B cell (primary cell): ENCODE data around the gene HDDC3. TPM values are rescaled to one million over a fixed set of nuclear protein-coding genes. Genes with fewer than 3 reads are reported as not detected.

ENCODE experiments used
- ATAC-seq: fragments of 200-7000 bp; cut with Tn5 transposase; one replicate; pipeline ENCODE4 v1.10.0; 2021; ENCODE audit warnings: low read depth, mild to moderate bottlenecking, moderate number of reproducible peaks, moderate library complexity
- CTCF ChIA-PET: fragments of 350-600 bp; sonication (Branson Sonifier 250); formaldehyde crosslinking; loops from one replicate; lab custom pipeline; 2021; ENCODE audit warnings: antibody characterized with exemption, inconsistent platforms; lab: Charles Lee
- POLR2A ChIA-PET: fragments of 350-600 bp; sonication (Branson Sonifier 250); formaldehyde crosslinking; loops from one replicate; lab custom pipeline; 2021; ENCODE audit warnings: antibody characterized with exemption; lab: Charles Lee
- DNase-seq: peaks from one replicate; pipeline ENCODE4 v3.0.0; 2013
- H2AFZ ChIP-seq: 2 replicates; pipeline ENCODE4 v1.6.1; 2012; ENCODE audit warnings: mild to moderate bottlenecking, low read depth, low read length; ENCODE audit not compliant: insufficient read depth, poor library complexity, severe bottlenecking
- H3K27ac ChIP-seq, 2 donors: 1 replicate in 1 of 2; 2 replicates in 1 of 2; pipeline ENCODE4 v1.5.1; 2012 to 2013; ENCODE audit warnings: low read length in 2 of 2, mild to moderate bottlenecking in 2 of 2, moderate library complexity in 1 of 2
- H3K27me3 ChIP-seq, 4 experiments: fragments of 200-600 bp in 1 of 4; sonication (generic) in 1 of 4; replicated peaks in 1 of 4; 1 replicate in 2 of 4; 2 replicates in 2 of 4; pipeline versions ENCODE4 v1.6.1 to v1.7.0; 2013 to 2016; ENCODE audit warnings: low read length in 3 of 4, mild to moderate bottlenecking in 2 of 4, mixed read lengths in 1 of 4, moderate library complexity in 1 of 4; ENCODE audit not compliant: insufficient read depth in 4 of 4, control insufficient read depth in 3 of 4; ENCODE audit errors: control extremely low read depth in 1 of 4
- H3K36me3 ChIP-seq, 2 experiments: replicated peaks in 1 of 2; 1 replicate in 1 of 2; 2 replicates in 1 of 2; pipeline versions ENCODE4 v1.6.1 to v1.7.1; 2013; ENCODE audit warnings: low read length in 1 of 2; ENCODE audit not compliant: insufficient read depth in 2 of 2, control insufficient read depth in 1 of 2; ENCODE audit errors: control extremely low read depth in 1 of 2, extremely low read depth in 1 of 2
- H3K4me1 ChIP-seq, 2 donors: fragments of 200-600 bp in 1 of 2; sonication (generic) in 1 of 2; 1 replicate in 1 of 2; 2 replicates in 1 of 2; pipeline versions ENCODE4 v1.5.1 to v1.6.1; 2013 to 2017; ENCODE audit warnings: low read length in 2 of 2; ENCODE audit not compliant: control insufficient read depth in 2 of 2, insufficient read depth in 2 of 2
- H3K4me2 ChIP-seq: replicated peaks from 2 replicates; pipeline ENCODE3; 2012; ENCODE audit warnings: mild to moderate bottlenecking, low read depth, low read length; ENCODE audit not compliant: poor library complexity, severe bottlenecking
- H3K4me3 ChIP-seq, 5 experiments: fragments of 200-600 bp in 1 of 5; sonication (generic) in 1 of 5; 1 replicate in 3 of 5; 2 replicates in 2 of 5; pipeline versions ENCODE4 v1.5.1 to v1.7.0; 2011 to 2016; ENCODE audit warnings: low read length in 4 of 5, mild to moderate bottlenecking in 4 of 5, low read depth in 2 of 5, control low read depth in 1 of 5, moderate library complexity in 1 of 5; ENCODE audit not compliant: insufficient read depth in 1 of 5; ENCODE audit errors: control extremely low read depth in 1 of 5, extremely low read depth in 1 of 5
- H3K79me2 ChIP-seq: fragments of 200-600 bp; sonication (generic); one replicate; pipeline ENCODE4 v1.6.0; 2016; ENCODE audit warnings: low read length; ENCODE audit not compliant: control insufficient read depth, insufficient read depth
- H3K9ac ChIP-seq: fragments of 200-600 bp; sonication (generic); 2 replicates; pipeline ENCODE4 v1.6.1; 2017; ENCODE audit warnings: mild to moderate bottlenecking, low read length, moderate library complexity
- H3K9me3 ChIP-seq, 3 donors: one replicate each; pipeline versions ENCODE4 v1.6.1 to v1.7.1; 2013; ENCODE audit warnings: low read length in 2 of 3; ENCODE audit not compliant: control insufficient read depth in 2 of 3, insufficient read depth in 1 of 3; ENCODE audit errors: control extremely low read depth in 1 of 3
- H4K20me1 ChIP-seq: 2 replicates; pipeline ENCODE4 v1.6.0; 2012; ENCODE audit warnings: mild to moderate bottlenecking, low read length; ENCODE audit not compliant: insufficient read depth, control insufficient read depth, poor library complexity, severe bottlenecking
- H3K27ac Mint-ChIP-seq: one replicate; pipeline ENCODE4 v1.8.0; 2021; ENCODE audit warnings: mixed read lengths
- H3K27me3 Mint-ChIP-seq: one replicate; pipeline ENCODE4 v1.8.0; 2021; ENCODE audit warnings: mixed read lengths
- H3K4me1 Mint-ChIP-seq: one replicate; pipeline ENCODE4 v1.8.0; 2021; ENCODE audit warnings: mixed read lengths
- H3K4me3 Mint-ChIP-seq: one replicate; pipeline ENCODE4 v1.8.0; 2021; ENCODE audit warnings: mixed read lengths
- H3K9me3 Mint-ChIP-seq: one replicate; pipeline ENCODE4 v1.8.0; 2022; ENCODE audit warnings: mixed read lengths; ENCODE audit not compliant: insufficient read depth
- WGBS: methylation state at CpG from one replicate; pipeline ENCODE4 v1.1.5; 2013; ENCODE audit warnings: missing lambda C conversion rate; ENCODE audit not compliant: insufficient coverage; 5-methylcytosine and 5-hydroxymethylcytosine counted together
- intact Hi-C: fragments of 100-400 bp; cut with micrococcal nuclease; formaldehyde crosslinking; loops from one replicate; pipeline ENCODE4 v1.10.0; 2022
- polyA plus RNA-seq: library from polyadenylated mRNA; depleted of rRNA; stranded (reverse); fragments of >200 nt; gene quantifications from 2 replicates; pipeline ENCODE4 v1.2.3, GENCODE V29; 2012
- total RNA-seq, 2 donors: library from RNA; stranded (reverse); fragments of 120-200 nt in 1 of 2; gene quantifications; 1 replicate in 1 of 2; 2 replicates in 1 of 2; pipeline versions ENCODE4 v1.2.3 to v1.2.4, GENCODE V29; 2013 to 2022
- TF ChIP-seq, protein P1 (sequence below): fragments of 200-600 bp; IDR thresholded peaks from one replicate; pipeline ENCODE4 v1.8.0; 2022; ENCODE audit warnings: antibody characterized with exemption, mild to moderate bottlenecking

HDDC3 gene
- total and polyA plus RNA-seq, 2 donors (not counting 1 experiment from before 2014, with no cell fraction given), result 23.9 to 26.8 TPM

DNA sequence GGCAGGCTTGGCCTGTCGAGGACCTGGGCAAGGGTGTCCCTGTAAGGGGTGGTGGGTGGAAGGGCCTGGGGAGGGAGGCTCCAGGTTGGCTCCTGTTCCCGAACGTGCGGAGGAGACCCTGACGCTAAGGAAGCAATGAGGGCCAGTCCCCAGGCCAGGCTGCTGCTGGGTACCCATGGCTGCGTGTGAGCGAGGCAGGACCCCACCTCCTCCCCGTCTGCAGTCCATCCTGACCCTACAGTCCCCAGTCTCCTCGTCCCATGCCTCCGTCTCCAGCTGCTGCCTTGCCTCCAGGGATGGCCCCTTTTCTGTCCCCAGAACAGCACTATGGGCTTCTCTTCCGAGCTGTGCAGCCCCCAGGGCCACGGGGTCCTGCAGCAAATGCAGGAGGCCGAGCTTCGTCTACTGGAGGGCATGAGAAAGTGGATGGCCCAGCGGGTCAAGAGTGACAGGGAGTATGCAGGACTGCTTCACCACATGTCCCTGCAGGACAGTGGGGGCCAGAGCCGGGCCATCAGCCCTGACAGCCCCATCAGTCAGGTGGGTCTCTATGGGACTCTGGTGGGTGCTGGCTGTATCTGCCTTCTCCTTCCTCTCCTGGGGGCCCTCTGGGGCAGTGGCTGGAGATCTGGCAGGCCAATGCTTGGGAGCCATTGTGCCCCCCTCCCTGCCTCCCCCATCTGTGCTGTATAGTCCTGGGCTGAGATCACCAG is 47.5 kb downstream of the HDDC3 start:
- peaks cover 27% of the 10 kb centered on the region for H3K79me2 ChIP-seq
- WGBS, result 28% methylated on average over 16 of the region's 16 CpGs
- peak; percentile 8 for ATAC-seq
- no peaks in the 10 kb centered on the region for H3K27me3 ChIP-seq
- H3K9me3 ChIP-seq, result no peaks in the 10 kb centered on the region
- intact Hi-C loops, result loop anchor here (1.0 to 5.0 kb wide), 7 partner anchors 33 to 565 kb away; no protein-coding TSS in a partner anchor
- POLR2A ChIA-PET, result interaction anchor here (0.6 to 2.1 kb wide), 16 partner anchors 14 to 337 kb away, joined by 3 to 11 read pairs (median 4); partner anchors contain the start of genes BLM, HDDC3, MAN2A2 and UNC45A
- CTCF ChIA-PET, result interaction anchor here (0.6 to 4.7 kb wide), 74 partner anchors 9 to 592 kb away, joined by 3 to 158 read pairs (median 6); partner anchors contain the start of genes BLM, FURIN, HDDC3 and MAN2A2
- peaks cover 12% of the 10 kb centered on the region for H4K20me1 ChIP-seq
- peaks cover 22% of the 10 kb centered on the region for H3K4me1 Mint-ChIP-seq
- H3K4me1 ChIP-seq, result peaks cover 25 to 32% of the 10 kb centered on the region in 2 donors
- no peaks in the 10 kb centered on the region for H3K27me3 Mint-ChIP-seq
- H3K4me3 Mint-ChIP-seq, result peak overlapping the region; percentile 80
- peak; percentile 38 for DNase-seq
- peak overlapping the region; percentile 94 for H3K4me2 ChIP-seq
- TF ChIP-seq, protein P1, sequence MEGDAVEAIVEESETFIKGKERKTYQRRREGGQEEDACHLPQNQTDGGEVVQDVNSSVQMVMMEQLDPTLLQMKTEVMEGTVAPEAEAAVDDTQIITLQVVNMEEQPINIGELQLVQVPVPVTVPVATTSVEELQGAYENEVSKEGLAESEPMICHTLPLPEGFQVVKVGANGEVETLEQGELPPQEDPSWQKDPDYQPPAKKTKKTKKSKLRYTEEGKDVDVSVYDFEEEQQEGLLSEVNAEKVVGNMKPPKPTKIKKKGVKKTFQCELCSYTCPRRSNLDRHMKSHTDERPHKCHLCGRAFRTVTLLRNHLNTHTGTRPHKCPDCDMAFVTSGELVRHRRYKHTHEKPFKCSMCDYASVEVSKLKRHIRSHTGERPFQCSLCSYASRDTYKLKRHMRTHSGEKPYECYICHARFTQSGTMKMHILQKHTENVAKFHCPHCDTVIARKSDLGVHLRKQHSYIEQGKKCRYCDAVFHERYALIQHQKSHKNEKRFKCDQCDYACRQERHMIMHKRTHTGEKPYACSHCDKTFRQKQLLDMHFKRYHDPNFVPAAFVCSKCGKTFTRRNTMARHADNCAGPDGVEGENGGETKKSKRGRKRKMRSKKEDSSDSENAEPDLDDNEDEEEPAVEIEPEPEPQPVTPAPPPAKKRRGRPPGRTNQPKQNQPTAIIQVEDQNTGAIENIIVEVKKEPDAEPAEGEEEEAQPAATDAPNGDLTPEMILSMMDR, result no peak
- peaks cover 0 to 34% of the 10 kb centered on the region in 2 experiments for H3K36me3 ChIP-seq
- H3K27ac Mint-ChIP-seq, result peak overlapping the region; percentile 88
- H3K9me3 Mint-ChIP-seq, result no peaks in the 10 kb centered on the region
- H2AFZ ChIP-seq, result peak overlapping the region; percentile 93
- peak overlapping the region; percentile 70 for H3K9ac ChIP-seq
- H3K4me3 ChIP-seq, result peak overlapping the region; percentile 51 to 65 (median 56)
- peak overlapping the region; percentile 33 to 75 for H3K27ac ChIP-seq
